ENCODE results near the gene TIGD1.

DNA sequence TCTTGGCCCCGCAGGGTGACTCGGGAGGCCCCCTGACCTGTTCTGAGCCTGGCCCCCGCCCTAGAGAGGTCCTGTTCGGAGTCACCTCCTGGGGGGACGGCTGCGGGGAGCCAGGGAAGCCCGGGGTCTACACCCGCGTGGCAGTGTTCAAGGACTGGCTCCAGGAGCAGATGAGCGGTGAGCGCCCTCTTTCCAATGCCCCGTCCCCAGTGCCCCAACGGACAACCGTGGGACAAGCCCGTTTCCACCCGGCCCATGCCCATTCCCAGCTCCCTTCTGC, 27.0 kb downstream of the TIGD1 start:
- TF ChIP-seq ZFP30 (CRISPR knock-in tag; IDR thresholded peaks at IDR 0.05) (no peak), ZC3H10 (CRISPR knock-in tag; IDR thresholded peaks at IDR 0.05) (no peak), ZNF8 (CRISPR knock-in tag; IDR thresholded peaks at IDR 0.05) (no peak), ESRRG (CRISPR knock-in tag; IDR thresholded peaks at IDR 0.05) (no peak), OSR1 (CRISPR knock-in tag; IDR thresholded peaks at IDR 0.05) (no peak), TOX (CRISPR knock-in tag; IDR thresholded peaks at IDR 0.05; ENCODE audit: borderline replicate concordance) (no peak), GLIS3 (CRISPR knock-in tag; IDR thresholded peaks at IDR 0.05) (no peak), ARNTL (CRISPR knock-in tag; IDR thresholded peaks at IDR 0.05; ENCODE audit: borderline replicate concordance, low read depth) (no peak), ZFP3 (CRISPR knock-in tag; IDR thresholded peaks at IDR 0.05) (no peak), BACH2 (CRISPR knock-in tag; IDR thresholded peaks at IDR 0.05; ENCODE audit: borderline replicate concordance) (no peak), RARB (CRISPR knock-in tag; IDR thresholded peaks at IDR 0.05) (no peak)
- TF ChIP-seq, protein P1, sequence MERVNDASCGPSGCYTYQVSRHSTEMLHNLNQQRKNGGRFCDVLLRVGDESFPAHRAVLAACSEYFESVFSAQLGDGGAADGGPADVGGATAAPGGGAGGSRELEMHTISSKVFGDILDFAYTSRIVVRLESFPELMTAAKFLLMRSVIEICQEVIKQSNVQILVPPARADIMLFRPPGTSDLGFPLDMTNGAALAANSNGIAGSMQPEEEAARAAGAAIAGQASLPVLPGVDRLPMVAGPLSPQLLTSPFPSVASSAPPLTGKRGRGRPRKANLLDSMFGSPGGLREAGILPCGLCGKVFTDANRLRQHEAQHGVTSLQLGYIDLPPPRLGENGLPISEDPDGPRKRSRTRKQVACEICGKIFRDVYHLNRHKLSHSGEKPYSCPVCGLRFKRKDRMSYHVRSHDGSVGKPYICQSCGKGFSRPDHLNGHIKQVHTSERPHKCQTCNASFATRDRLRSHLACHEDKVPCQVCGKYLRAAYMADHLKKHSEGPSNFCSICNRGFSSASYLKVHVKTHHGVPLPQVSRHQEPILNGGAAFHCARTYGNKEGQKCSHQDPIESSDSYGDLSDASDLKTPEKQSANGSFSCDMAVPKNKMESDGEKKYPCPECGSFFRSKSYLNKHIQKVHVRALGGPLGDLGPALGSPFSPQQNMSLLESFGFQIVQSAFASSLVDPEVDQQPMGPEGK (CRISPR knock-in tag; IDR thresholded peaks at IDR 0.05; ENCODE audit: borderline replicate concordance), result no peak
- TF ChIP-seq, protein P2, sequence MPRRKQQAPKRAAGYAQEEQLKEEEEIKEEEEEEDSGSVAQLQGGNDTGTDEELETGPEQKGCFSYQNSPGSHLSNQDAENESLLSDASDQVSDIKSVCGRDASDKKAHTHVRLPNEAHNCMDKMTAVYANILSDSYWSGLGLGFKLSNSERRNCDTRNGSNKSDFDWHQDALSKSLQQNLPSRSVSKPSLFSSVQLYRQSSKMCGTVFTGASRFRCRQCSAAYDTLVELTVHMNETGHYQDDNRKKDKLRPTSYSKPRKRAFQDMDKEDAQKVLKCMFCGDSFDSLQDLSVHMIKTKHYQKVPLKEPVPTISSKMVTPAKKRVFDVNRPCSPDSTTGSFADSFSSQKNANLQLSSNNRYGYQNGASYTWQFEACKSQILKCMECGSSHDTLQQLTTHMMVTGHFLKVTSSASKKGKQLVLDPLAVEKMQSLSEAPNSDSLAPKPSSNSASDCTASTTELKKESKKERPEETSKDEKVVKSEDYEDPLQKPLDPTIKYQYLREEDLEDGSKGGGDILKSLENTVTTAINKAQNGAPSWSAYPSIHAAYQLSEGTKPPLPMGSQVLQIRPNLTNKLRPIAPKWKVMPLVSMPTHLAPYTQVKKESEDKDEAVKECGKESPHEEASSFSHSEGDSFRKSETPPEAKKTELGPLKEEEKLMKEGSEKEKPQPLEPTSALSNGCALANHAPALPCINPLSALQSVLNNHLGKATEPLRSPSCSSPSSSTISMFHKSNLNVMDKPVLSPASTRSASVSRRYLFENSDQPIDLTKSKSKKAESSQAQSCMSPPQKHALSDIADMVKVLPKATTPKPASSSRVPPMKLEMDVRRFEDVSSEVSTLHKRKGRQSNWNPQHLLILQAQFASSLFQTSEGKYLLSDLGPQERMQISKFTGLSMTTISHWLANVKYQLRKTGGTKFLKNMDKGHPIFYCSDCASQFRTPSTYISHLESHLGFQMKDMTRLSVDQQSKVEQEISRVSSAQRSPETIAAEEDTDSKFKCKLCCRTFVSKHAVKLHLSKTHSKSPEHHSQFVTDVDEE (CRISPR knock-in tag; IDR thresholded peaks at IDR 0.05), result no peak

Measured in SK-N-SH treated with all-trans-retinoic acid at 6 μM for 48 hours (cell line).